ENCODE data around the gene IFI30. TPM values are rescaled to one million over a fixed set of nuclear protein-coding genes. Genes with fewer than 3 reads are reported as not detected.

Gene IFI30
- total RNA-seq, 4 donors from 2014 or later = 13.4 to 37.2 (median 35.1) TPM

- WGBS = 6% methylated on average over 4 of the region's 38 CpGs
- Histone ChIP-seq H3K9me3 (no peaks in the 10 kb centered on the region), H3K27ac (peak overlapping the region; percentile 71), H3K27me3 (no peaks in the 10 kb centered on the region), H3K4me1 (peaks cover 64% of the 10 kb centered on the region), H3K4me3 (peak overlapping the region; percentile 76), H3K36me3 (no peaks in the 10 kb centered on the region)
- TF ChIP-seq POLR2A (IDR thresholded peaks at IDR 0.05) (no peak), EP300 (IDR thresholded peaks at IDR 0.05) (no peak), POLR2AphosphoS5 (IDR thresholded peaks at IDR 0.05) (no peak), CTCF (IDR thresholded peaks at IDR 0.05) (no peak)
- DNase-seq (ENCODE audit: low spot score in 2 of 2) = peak in 1 of 2 donors; percentile 82
Observed at GRCh38 chr19:18153556-18154134, 20.0 kb upstream of the IFI30 start.

- DNase-seq (ENCODE audit: low spot score in 2 of 2) = no peak
- peaks cover 69% of the 10 kb centered on the region for H3K4me1 ChIP-seq
- WGBS = 79% methylated on average over 5 of the region's 43 CpGs
- TF ChIP-seq POLR2A (IDR thresholded peaks at IDR 0.05) = no peak
- no peak for TF ChIP-seq POLR2AphosphoS5 (IDR thresholded peaks at IDR 0.05)
- no peak for TF ChIP-seq EP300 (IDR thresholded peaks at IDR 0.05)
- no peak for TF ChIP-seq CTCF (IDR thresholded peaks at IDR 0.05)
- H3K27me3 ChIP-seq = no peaks in the 10 kb centered on the region
- no peaks in the 10 kb centered on the region for H3K36me3 ChIP-seq
- peak overlapping the region; percentile 13 for H3K4me3 ChIP-seq
- H3K9me3 ChIP-seq = no peaks in the 10 kb centered on the region
- peak overlapping the region; percentile 28 for H3K27ac ChIP-seq
Observed at GRCh38 chr19:18155095-18156087, 18.2 kb upstream of the IFI30 start.

- Histone ChIP-seq H3K4me3 (peak overlapping the region; percentile 13), H3K27ac (peak overlapping the region; percentile 28), H3K36me3 (no peaks in the 10 kb centered on the region), H3K4me1 (peaks cover 77% of the 10 kb centered on the region), H3K27me3 (no peaks in the 10 kb centered on the region), H3K9me3 (no peaks in the 10 kb centered on the region)
- WGBS = 86% methylated on average over 6 of the region's 6 CpGs
- DNase-seq (ENCODE audit: low spot score in 2 of 2) = no peak
- TF ChIP-seq EP300 (IDR thresholded peaks at IDR 0.05) (no peak), POLR2AphosphoS5 (IDR thresholded peaks at IDR 0.05) (no peak), CTCF (IDR thresholded peaks at IDR 0.05) (no peak), POLR2A (IDR thresholded peaks at IDR 0.05) (no peak)
Observed at GRCh38 chr19:18156268-18156667, 17.3 kb upstream of the IFI30 start.

GRCh38 chr19:18156841-18157464 is 16.7 kb upstream of the IFI30 start:
- Histone ChIP-seq H3K36me3 (peaks cover 2% of the 10 kb centered on the region), H3K27me3 (no peaks in the 10 kb centered on the region), H3K4me3 (no peak overlapping the region), H3K9me3 (no peaks in the 10 kb centered on the region), H3K4me1 (peaks cover 77% of the 10 kb centered on the region), H3K27ac (peak overlapping the region; percentile 54)
- peak in 1 of 2 donors; percentile 87 for DNase-seq (ENCODE audit: low spot score in 2 of 2)
- TF ChIP-seq EP300 (IDR thresholded peaks at IDR 0.05) (no peak), POLR2A (IDR thresholded peaks at IDR 0.05) (no peak), POLR2AphosphoS5 (IDR thresholded peaks at IDR 0.05) (no peak), CTCF (IDR thresholded peaks at IDR 0.05) (no peak)
- 21% methylated on average over 11 of the region's 22 CpGs for WGBS

Measured in suprapubic skin (tissue), 4 donors.